H9 (cell line): Measurements from ENCODE around the gene HSPA9. TPM values are rescaled to one million over a fixed set of nuclear protein-coding genes. Genes with fewer than 3 reads are reported as not detected.

Source experiments
- DNase-seq: peaks from one replicate; pipeline ENCODE4 v3.0.0-alpha.2; 2017
- H2AFZ ChIP-seq: one replicate; pipeline ENCODE4 v1.6.1; 2013; ENCODE audit warnings: mild to moderate bottlenecking, low read length, control low read depth, moderate library complexity
- H2AK5ac ChIP-seq: 2 replicates; pipeline ENCODE4 v1.6.1; 2013; ENCODE audit warnings: low read length, control low read depth, mixed read lengths; ENCODE audit not compliant: insufficient read length
- H2BK120ac ChIP-seq: one replicate; pipeline ENCODE4 v1.6.1; 2013; ENCODE audit warnings: low read depth, mild to moderate bottlenecking, low read length, control low read depth, inconsistent platforms; ENCODE audit not compliant: poor library complexity, severe bottlenecking
- H2BK12ac ChIP-seq: 2 replicates; pipeline ENCODE4 v1.6.1; 2013; ENCODE audit warnings: low read length, control low read depth, mixed read lengths, low read depth; ENCODE audit not compliant: insufficient read length
- H2BK15ac ChIP-seq: 2 replicates; pipeline ENCODE4 v1.6.1; 2013; ENCODE audit warnings: low read depth, low read length, control low read depth
- H2BK20ac ChIP-seq: one replicate; pipeline ENCODE4 v1.6.1; 2013; ENCODE audit warnings: low read depth, mild to moderate bottlenecking, low read length, control low read depth, inconsistent platforms; ENCODE audit not compliant: poor library complexity, severe bottlenecking
- H2BK5ac ChIP-seq: 2 replicates; pipeline ENCODE4 v1.6.1; 2013; ENCODE audit warnings: low read length, control low read depth, mixed read lengths; ENCODE audit not compliant: insufficient read length
- H3K14ac ChIP-seq: 2 replicates; pipeline ENCODE4 v1.6.1; 2013; ENCODE audit warnings: low read length, control low read depth; ENCODE audit not compliant: insufficient read depth
- H3K18ac ChIP-seq: 2 replicates; pipeline ENCODE4 v1.6.1; 2013; ENCODE audit warnings: low read depth, mild to moderate bottlenecking, mixed read lengths, low read length, control low read depth; ENCODE audit not compliant: insufficient read length
- H3K23ac ChIP-seq: 2 replicates; pipeline ENCODE4 v1.6.1; 2013; ENCODE audit warnings: low read length, control low read depth, mixed read lengths, low read depth; ENCODE audit not compliant: insufficient read length
- H3K23me2 ChIP-seq: 2 replicates; pipeline ENCODE4 v1.6.1; 2013; ENCODE audit warnings: low read depth, mild to moderate bottlenecking, mixed read lengths, low read length, control low read depth; ENCODE audit not compliant: insufficient read length, poor library complexity, severe bottlenecking
- H3K27ac ChIP-seq: 2 replicates; pipeline ENCODE4 v1.5.1; 2013; ENCODE audit warnings: low read length, control low read depth, mixed read lengths, low read depth; ENCODE audit not compliant: insufficient read length
- H3K27me3 ChIP-seq: 2 replicates; pipeline ENCODE4 v1.6.1; 2013; ENCODE audit warnings: low read length, control low read depth, inconsistent platforms; ENCODE audit not compliant: insufficient read depth
- H3K4ac ChIP-seq: 2 replicates; pipeline ENCODE4 v1.6.1; 2013; ENCODE audit warnings: low read depth, mild to moderate bottlenecking, control low read depth, inconsistent platforms, low read length, moderate library complexity
- H3K4me1 ChIP-seq: 2 replicates; pipeline ENCODE4 v1.6.1; 2013; ENCODE audit warnings: low read length, control low read depth, inconsistent platforms; ENCODE audit not compliant: insufficient read depth
- H3K4me2 ChIP-seq: 2 replicates; pipeline ENCODE4 v1.6.1; 2013; ENCODE audit warnings: low read length, control low read depth, mixed read lengths; ENCODE audit not compliant: insufficient read length, insufficient read depth
- H3K56ac ChIP-seq: 2 replicates; pipeline ENCODE4 v1.6.1; 2013; ENCODE audit warnings: low read depth, mild to moderate bottlenecking, mixed read lengths, low read length, control low read depth; ENCODE audit not compliant: insufficient read length
- H3K79me1 ChIP-seq: 2 replicates; pipeline ENCODE4 v1.6.1; 2013; ENCODE audit warnings: low read depth, mild to moderate bottlenecking, moderate library complexity, low read length, control low read depth, inconsistent platforms; ENCODE audit not compliant: insufficient read depth, poor library complexity, severe bottlenecking
- H3K79me2 ChIP-seq: 2 replicates; pipeline ENCODE4 v1.6.1; 2013; ENCODE audit warnings: low read length, control low read depth, inconsistent platforms; ENCODE audit not compliant: insufficient read depth
- H3K9ac ChIP-seq: 2 replicates; pipeline ENCODE4 v1.6.1; 2013; ENCODE audit warnings: low read length, control low read depth, mixed read lengths; ENCODE audit not compliant: insufficient read length; ENCODE audit errors: extremely low read depth
- H3K9me3 ChIP-seq: one replicate; pipeline ENCODE4 v1.6.1; 2013; ENCODE audit warnings: low read depth, low read length, inconsistent platforms; ENCODE audit not compliant: control insufficient read depth
- H3T11ph ChIP-seq: one replicate; pipeline ENCODE4 v1.6.1; 2013; ENCODE audit warnings: mild to moderate bottlenecking, low read length, control low read depth, inconsistent platforms
- H4K20me1 ChIP-seq: one replicate; pipeline ENCODE4 v1.6.1; 2013; ENCODE audit not compliant: control insufficient read depth, insufficient read length, insufficient read depth
- H4K5ac ChIP-seq: 2 replicates; pipeline ENCODE4 v1.6.1; 2013; ENCODE audit warnings: low read depth, mild to moderate bottlenecking, mixed read lengths, low read length, control low read depth; ENCODE audit not compliant: insufficient read length
- H4K8ac ChIP-seq: replicated peaks from 2 replicates; pipeline ENCODE4 v1.6.1; 2013; ENCODE audit warnings: low read length, control low read depth, mixed read lengths, low read depth; ENCODE audit not compliant: insufficient read length
- H4K91ac ChIP-seq: 2 replicates; pipeline ENCODE4 v1.6.1; 2013; ENCODE audit warnings: low read depth, mild to moderate bottlenecking, moderate library complexity, mixed read lengths, low read length, control low read depth; ENCODE audit not compliant: insufficient read length
- H3K27ac Mint-ChIP-seq, 3 experiments: 2 replicates in 2 of 3; 3 replicates in 1 of 3; pipeline ENCODE4 v1.8.0; 2020 to 2021; ENCODE audit warnings: mixed read lengths in 3 of 3, mild to moderate bottlenecking in 1 of 3, moderate library complexity in 1 of 3
- H3K27me3 Mint-ChIP-seq: 2 replicates; pipeline ENCODE4 v1.8.0; 2021; ENCODE audit warnings: low read depth, mild to moderate bottlenecking, moderate library complexity, mixed read lengths
- H3K36me3 Mint-ChIP-seq, 3 experiments: 2 replicates in 2 of 3; 3 replicates in 1 of 3; pipeline ENCODE4 v1.8.0; 2020 to 2021; ENCODE audit warnings: low read depth in 3 of 3, mixed read lengths in 3 of 3; ENCODE audit not compliant: insufficient read depth in 1 of 3
- H3K4me1 Mint-ChIP-seq, 2 experiments: 2 replicates each; pipeline ENCODE4 v1.8.0; 2020; ENCODE audit warnings: mixed read lengths in 2 of 2
- H3K4me3 Mint-ChIP-seq, 2 experiments: 2 replicates in 1 of 2; 3 replicates in 1 of 2; pipeline ENCODE4 v1.8.0; 2020 to 2021; ENCODE audit warnings: mild to moderate bottlenecking in 2 of 2, mixed read lengths in 2 of 2, moderate library complexity in 1 of 2
- H3K9me3 Mint-ChIP-seq, 2 experiments: 2 replicates in 1 of 2; 3 replicates in 1 of 2; pipeline ENCODE4 v1.8.0; 2020; ENCODE audit warnings: mild to moderate bottlenecking in 2 of 2, mixed read lengths in 2 of 2, moderate library complexity in 1 of 2
- WGBS: extraction: QIAGEN DNeasy Blood & Tissue Kit; methylation state at CpG from one replicate; pipeline ENCODE4 v1.1.7; 2013; ENCODE audit warnings: missing lambda C conversion rate, low lambda C conversion rate, mixed read lengths; ENCODE audit not compliant: insufficient read length; ENCODE audit errors: extremely low coverage; 5-methylcytosine and 5-hydroxymethylcytosine counted together
- total RNA-seq: library from RNA; stranded (reverse); gene quantifications from 2 replicates; pipeline ENCODE4 v1.2.1, GENCODE V29; 2021
- TF ChIP-seq, protein P1 (sequence below): fragments of 200-600 bp; sonication (generic); conservative IDR thresholded peaks from 3 replicates; pipeline ENCODE4 v1.8.0; 2021; ENCODE audit warnings: antibody characterized with exemption, mild to moderate bottlenecking

The HSPA9 gene
- total RNA-seq, 1 experiment from 2014 or later, result 397 TPM

DNA sequence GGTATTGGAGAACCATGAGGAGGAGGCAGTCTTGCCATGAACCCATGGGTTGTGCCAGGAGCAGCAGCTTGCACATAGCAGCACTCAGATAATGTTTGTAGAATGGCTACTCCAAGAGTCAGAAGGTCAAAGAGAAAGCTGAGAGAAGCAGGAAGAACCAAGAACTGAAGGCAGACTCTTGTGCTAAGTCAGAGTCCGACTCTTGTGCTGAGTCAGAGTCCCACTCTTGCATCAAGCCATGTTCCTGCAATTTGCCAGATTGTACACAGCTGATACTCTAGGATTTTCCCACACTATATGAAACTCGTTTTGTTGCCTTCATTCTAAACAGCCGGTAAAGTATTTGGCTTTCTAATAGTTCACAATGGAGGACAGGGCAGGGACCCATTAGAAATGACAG, 26.2 kb upstream of the HSPA9 start:
- no peak overlapping the region for H2BK5ac ChIP-seq
- H3K79me2 ChIP-seq, result no peaks in the 10 kb centered on the region
- no peak overlapping the region for H2AFZ ChIP-seq
- no peak overlapping the region for H2BK15ac ChIP-seq
- H3K4me2 ChIP-seq, result no peak overlapping the region
- no peak overlapping the region for H3K27ac Mint-ChIP-seq
- DNase-seq, result no peak
- H3K9ac ChIP-seq, result no peak overlapping the region
- H4K91ac ChIP-seq, result no peak overlapping the region
- H3K56ac ChIP-seq, result no peak overlapping the region
- WGBS, result no CpG with 5 or more reads among the region's 3 CpGs
- H2BK20ac ChIP-seq, result no peak overlapping the region
- no peaks in the 10 kb centered on the region; the same call in 1 of the 2 replicates for H3K4me1 ChIP-seq
- H3K4ac ChIP-seq, result no peak overlapping the region
- H3K27ac ChIP-seq, result no peak overlapping the region
- H3K27me3 ChIP-seq, result no peaks in the 10 kb centered on the region
- H3K4me3 Mint-ChIP-seq, result no peak overlapping the region
- H2AK5ac ChIP-seq, result no peak overlapping the region
- H3K23ac ChIP-seq, result no peak overlapping the region
- H3K9me3 ChIP-seq, result no peaks in the 10 kb centered on the region
- no peak overlapping the region for H4K8ac ChIP-seq
- H3K36me3 Mint-ChIP-seq, result no peaks in the 10 kb centered on the region
- H3K79me1 ChIP-seq, result no peaks in the 10 kb centered on the region
- H3K14ac ChIP-seq, result no peak overlapping the region
- H2BK120ac ChIP-seq, result no peak overlapping the region
- H3K23me2 ChIP-seq, result no peaks in the 10 kb centered on the region
- peaks cover 4% of the 10 kb centered on the region; the same call in 1 of the 2 replicates for H3K27me3 Mint-ChIP-seq
- no peaks in the 10 kb centered on the region for H3K9me3 Mint-ChIP-seq
- H2BK12ac ChIP-seq, result no peak overlapping the region
- H4K5ac ChIP-seq, result no peak overlapping the region
- H3K18ac ChIP-seq, result no peak overlapping the region
- TF ChIP-seq, protein P1, sequence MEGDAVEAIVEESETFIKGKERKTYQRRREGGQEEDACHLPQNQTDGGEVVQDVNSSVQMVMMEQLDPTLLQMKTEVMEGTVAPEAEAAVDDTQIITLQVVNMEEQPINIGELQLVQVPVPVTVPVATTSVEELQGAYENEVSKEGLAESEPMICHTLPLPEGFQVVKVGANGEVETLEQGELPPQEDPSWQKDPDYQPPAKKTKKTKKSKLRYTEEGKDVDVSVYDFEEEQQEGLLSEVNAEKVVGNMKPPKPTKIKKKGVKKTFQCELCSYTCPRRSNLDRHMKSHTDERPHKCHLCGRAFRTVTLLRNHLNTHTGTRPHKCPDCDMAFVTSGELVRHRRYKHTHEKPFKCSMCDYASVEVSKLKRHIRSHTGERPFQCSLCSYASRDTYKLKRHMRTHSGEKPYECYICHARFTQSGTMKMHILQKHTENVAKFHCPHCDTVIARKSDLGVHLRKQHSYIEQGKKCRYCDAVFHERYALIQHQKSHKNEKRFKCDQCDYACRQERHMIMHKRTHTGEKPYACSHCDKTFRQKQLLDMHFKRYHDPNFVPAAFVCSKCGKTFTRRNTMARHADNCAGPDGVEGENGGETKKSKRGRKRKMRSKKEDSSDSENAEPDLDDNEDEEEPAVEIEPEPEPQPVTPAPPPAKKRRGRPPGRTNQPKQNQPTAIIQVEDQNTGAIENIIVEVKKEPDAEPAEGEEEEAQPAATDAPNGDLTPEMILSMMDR, result no peak
- H4K20me1 ChIP-seq, result no peaks in the 10 kb centered on the region
- peaks cover 10 to 27% of the 10 kb centered on the region in 2 experiments for H3K4me1 Mint-ChIP-seq
- no peak overlapping the region for H3T11ph ChIP-seq
